ENCODE results near the gene AKAP6.

AKAP6 gene

GRCh38 chr14:32337759-32338158 is 8.7 kb downstream of the AKAP6 start:
- Histone ChIP-seq H3K4me1 (peaks cover 5% of the 10 kb centered on the region), H3K4me3 (ENCODE audit: low read depth, low read length) (no peak overlapping the region), H2AFZ (no peak overlapping the region), H3K9me3 (ENCODE audit: control insufficient read depth, low read length) (no peaks in the 10 kb centered on the region), H3K27ac (no peak overlapping the region), H3K27me3 (ENCODE audit: control insufficient read depth, insufficient read depth, low read length) (no peaks in the 10 kb centered on the region), H3K36me3 (ENCODE audit: control insufficient read depth, insufficient read depth, low read length) (no peaks in the 10 kb centered on the region), H3K79me2 (no peaks in the 10 kb centered on the region), H3K9ac (no peak overlapping the region), H3K4me2 (ENCODE audit: low read length) (no peak overlapping the region)
- no peak for TF ChIP-seq CTCF (IDR thresholded peaks at IDR 0.05)

- no peak for TF ChIP-seq CTCF (IDR thresholded peaks at IDR 0.05)
- Histone ChIP-seq H3K27ac (no peak overlapping the region), H3K9ac (no peak overlapping the region), H3K4me1 (peaks cover 5% of the 10 kb centered on the region), H3K27me3 (ENCODE audit: control insufficient read depth, insufficient read depth, low read length) (no peaks in the 10 kb centered on the region), H3K79me2 (no peaks in the 10 kb centered on the region), H3K4me3 (ENCODE audit: low read depth, low read length) (no peak overlapping the region), H2AFZ (no peak overlapping the region), H3K4me2 (ENCODE audit: low read length) (no peak overlapping the region), H3K36me3 (ENCODE audit: control insufficient read depth, insufficient read depth, low read length) (no peaks in the 10 kb centered on the region), H3K9me3 (ENCODE audit: control insufficient read depth, low read length) (no peaks in the 10 kb centered on the region)
Observed at GRCh38 chr14:32339188-32339587, 10.1 kb downstream of the AKAP6 start.

GRCh38 chr14:32341947-32342846 is 13.1 kb downstream of the AKAP6 start:
- no peaks in the 10 kb centered on the region for H3K27me3 ChIP-seq (ENCODE audit: control insufficient read depth, insufficient read depth, low read length)
- H3K36me3 ChIP-seq (ENCODE audit: control insufficient read depth, insufficient read depth, low read length) = no peaks in the 10 kb centered on the region
- no peak overlapping the region for H2AFZ ChIP-seq
- H3K4me1 ChIP-seq = peaks cover 5% of the 10 kb centered on the region
- no peak overlapping the region for H3K27ac ChIP-seq
- no peak overlapping the region for H3K9ac ChIP-seq
- no peak overlapping the region for H3K4me2 ChIP-seq (ENCODE audit: low read length)
- no peaks in the 10 kb centered on the region for H3K9me3 ChIP-seq (ENCODE audit: control insufficient read depth, low read length)
- no peak for TF ChIP-seq CTCF (IDR thresholded peaks at IDR 0.05)
- no peak overlapping the region for H3K4me3 ChIP-seq (ENCODE audit: low read depth, low read length)
- H3K79me2 ChIP-seq = no peaks in the 10 kb centered on the region

- Histone ChIP-seq H3K9ac (no peak overlapping the region), H3K27me3 (ENCODE audit: control insufficient read depth, insufficient read depth, low read length) (no peaks in the 10 kb centered on the region), H3K4me2 (ENCODE audit: low read length) (no peak overlapping the region), H3K36me3 (ENCODE audit: control insufficient read depth, insufficient read depth, low read length) (no peaks in the 10 kb centered on the region), H3K9me3 (ENCODE audit: control insufficient read depth, low read length) (no peaks in the 10 kb centered on the region), H3K4me1 (peaks cover 5% of the 10 kb centered on the region), H3K79me2 (no peaks in the 10 kb centered on the region), H3K27ac (no peak overlapping the region), H2AFZ (no peak overlapping the region), H3K4me3 (ENCODE audit: low read depth, low read length) (no peak overlapping the region)
- no peak for TF ChIP-seq CTCF (IDR thresholded peaks at IDR 0.05)
Observed at GRCh38 chr14:32342847-32343194, 13.7 kb downstream of the AKAP6 start.

- H2AFZ ChIP-seq = no peak overlapping the region
- no peaks in the 10 kb centered on the region for H3K27me3 ChIP-seq (ENCODE audit: control insufficient read depth, insufficient read depth, low read length)
- H3K4me3 ChIP-seq (ENCODE audit: low read depth, low read length) = no peak overlapping the region
- H3K36me3 ChIP-seq (ENCODE audit: control insufficient read depth, insufficient read depth, low read length) = no peaks in the 10 kb centered on the region
- no peaks in the 10 kb centered on the region for H3K9me3 ChIP-seq (ENCODE audit: control insufficient read depth, low read length)
- TF ChIP-seq CTCF (IDR thresholded peaks at IDR 0.05) = no peak
- no peak overlapping the region for H3K27ac ChIP-seq
- H3K4me1 ChIP-seq = peaks cover 5% of the 10 kb centered on the region
- H3K9ac ChIP-seq = no peak overlapping the region
- H3K79me2 ChIP-seq = no peaks in the 10 kb centered on the region
- H3K4me2 ChIP-seq (ENCODE audit: low read length) = no peak overlapping the region
Observed at GRCh38 chr14:32343926-32344430, 14.9 kb downstream of the AKAP6 start.

Data from parathyroid adenoma (tissue), 2 donors.